Natural killer cell (primary cell): Measurements from ENCODE around the gene HSPB8. TPM values are rescaled to one million over a fixed set of nuclear protein-coding genes. Genes with fewer than 3 reads are reported as not detected.

Experiments
- ATAC-seq, 3 donors: fragments of 150-1000 bp in 2 of 3; fragments of 200-7000 bp in 1 of 3; cut with Tn5 transposase; 1 replicate in 1 of 3; 2 replicates in 2 of 3; pipeline ENCODE4 v1.10.0; 2021; ENCODE audit warnings: mild to moderate bottlenecking in 2 of 3, moderate library complexity in 2 of 3
- DNase-seq, 2 donors: peaks; one replicate each; pipeline versions ENCODE4 v3.0.0 to v3.0.0-alpha.2; 2013 to 2021; ENCODE audit warnings: mixed read lengths in 1 of 2
- H3K27ac ChIP-seq: one replicate; pipeline ENCODE4 v1.5.1; 2013; ENCODE audit warnings: mild to moderate bottlenecking, low read length
- H3K27me3 ChIP-seq: one replicate; pipeline ENCODE4 v1.6.1; 2013; ENCODE audit warnings: low read length; ENCODE audit not compliant: control insufficient read depth, insufficient read depth
- H3K36me3 ChIP-seq: one replicate; pipeline ENCODE4 v1.6.1; 2013; ENCODE audit warnings: low read length; ENCODE audit not compliant: control insufficient read depth, insufficient read depth
- H3K4me1 ChIP-seq: one replicate; pipeline ENCODE4 v1.6.1; 2013; ENCODE audit warnings: low read length; ENCODE audit not compliant: control insufficient read depth, insufficient read depth
- H3K4me3 ChIP-seq: one replicate; pipeline ENCODE4 v1.5.1; 2013; ENCODE audit warnings: low read length
- H3K9me3 ChIP-seq: one replicate; pipeline ENCODE4 v1.6.1; 2013; ENCODE audit warnings: low read length; ENCODE audit not compliant: control insufficient read depth, insufficient read depth
- H3K27ac Mint-ChIP-seq, 2 donors: one replicate each; pipeline ENCODE4 v1.8.0; 2022; ENCODE audit warnings: mild to moderate bottlenecking in 2 of 2, mixed read lengths in 2 of 2, moderate library complexity in 1 of 2
- H3K27me3 Mint-ChIP-seq, 2 donors: one replicate each; pipeline ENCODE4 v1.8.0; 2022; ENCODE audit warnings: low read depth in 2 of 2, mixed read lengths in 2 of 2
- H3K36me3 Mint-ChIP-seq: one replicate; pipeline ENCODE4 v1.8.0; 2022; ENCODE audit warnings: mixed read lengths
- H3K4me1 Mint-ChIP-seq, 2 donors: one replicate each; pipeline ENCODE4 v1.8.0; 2022; ENCODE audit warnings: mixed read lengths in 2 of 2
- H3K4me3 Mint-ChIP-seq: one replicate; pipeline ENCODE4 v1.8.0; 2022; ENCODE audit warnings: mild to moderate bottlenecking, moderate library complexity, mixed read lengths
- H3K9me3 Mint-ChIP-seq, 2 donors: one replicate each; pipeline ENCODE4 v1.8.0; 2022; ENCODE audit warnings: mixed read lengths in 2 of 2
- CTCF ChIP-seq: fragments of 200-600 bp; IDR thresholded peaks from one replicate; pipeline ENCODE4 v1.8.0; 2022; ENCODE audit warnings: antibody characterized with exemption
- WGBS: methylation state at CpG from one replicate; pipeline ENCODE4 v1.1.7; 2013; ENCODE audit warnings: missing lambda C conversion rate; ENCODE audit not compliant: insufficient coverage; 5-methylcytosine and 5-hydroxymethylcytosine counted together
- intact Hi-C: fragments of 100-400 bp; cut with micrococcal nuclease; formaldehyde crosslinking; loops from one replicate; pipeline ENCODE4 v1.14.2; 2022
- total RNA-seq, 4 donors: library from RNA; stranded (reverse); fragments of 120-200 nt in 1 of 4; gene quantifications; one replicate each; pipeline versions ENCODE4 v1.2.3 to v1.2.4, GENCODE V29; 2013 to 2022

HSPB8 gene
- total RNA-seq, 3 donors from 2014 or later (not counting 1 experiment from before 2014, with no cell fraction given), result not detected

GRCh38 chr12:119145367-119145766, 33.4 kb upstream of the HSPB8 start:
- H3K4me1 ChIP-seq, result no peaks in the 10 kb centered on the region
- Mint-ChIP-seq H3K4me3 (no peak overlapping the region), H3K27me3 (peaks cover 0 to 15% of the 10 kb centered on the region in 2 donors), H3K36me3 (no peaks in the 10 kb centered on the region), H3K4me1 (no peaks in the 10 kb centered on the region), H3K27ac (no peak overlapping the region), H3K9me3 (peaks cover 0 to 2% of the 10 kb centered on the region in 2 donors)
- intact Hi-C loops, result no loop called here
- H3K9me3 ChIP-seq, result peaks cover 2% of the 10 kb centered on the region
- no peaks in the 10 kb centered on the region for H3K27me3 ChIP-seq
- ATAC-seq, result no peak
- no peaks in the 10 kb centered on the region for H3K36me3 ChIP-seq
- H3K27ac ChIP-seq, result no peak overlapping the region
- DNase-seq, result no peak
- TF ChIP-seq CTCF, result no peak
- WGBS, result 67% methylated on average over 13 of the region's 13 CpGs
- H3K4me3 ChIP-seq, result no peak overlapping the region

- peaks cover 2% of the 10 kb centered on the region for H3K27me3 ChIP-seq
- H3K36me3 ChIP-seq, result no peaks in the 10 kb centered on the region
- ATAC-seq, result no peak
- no peak overlapping the region for H3K27ac Mint-ChIP-seq
- 65% methylated on average over 2 of the region's 2 CpGs for WGBS
- H3K27me3 Mint-ChIP-seq, result peaks cover 16 to 20% of the 10 kb centered on the region in 2 donors
- H3K4me1 Mint-ChIP-seq, result no peaks in the 10 kb centered on the region
- peaks cover 0 to 2% of the 10 kb centered on the region in 2 donors for H3K9me3 Mint-ChIP-seq
- no peak overlapping the region for H3K4me3 Mint-ChIP-seq
- DNase-seq, result no peak
- no peak overlapping the region for H3K27ac ChIP-seq
- intact Hi-C loops, result no loop called here
- H3K4me3 ChIP-seq, result no peak overlapping the region
- TF ChIP-seq CTCF, result no peak
- H3K9me3 ChIP-seq, result no peaks in the 10 kb centered on the region
- no peaks in the 10 kb centered on the region for H3K36me3 Mint-ChIP-seq
- no peaks in the 10 kb centered on the region for H3K4me1 ChIP-seq
These were observed 30.8 kb upstream of the HSPB8 start for GRCh38 chr12:119147847-119148448.

- Histone ChIP-seq H3K27ac (no peak overlapping the region), H3K36me3 (no peaks in the 10 kb centered on the region), H3K4me1 (no peaks in the 10 kb centered on the region), H3K4me3 (no peak overlapping the region), H3K27me3 (peaks cover 2% of the 10 kb centered on the region), H3K9me3 (no peaks in the 10 kb centered on the region)
- Mint-ChIP-seq H3K4me1 (peaks cover 0 to 8% of the 10 kb centered on the region in 2 donors), H3K27me3 (peaks cover 16 to 30% of the 10 kb centered on the region in 2 donors), H3K36me3 (no peaks in the 10 kb centered on the region), H3K27ac (no peak overlapping the region), H3K9me3 (peaks cover 0 to 2% of the 10 kb centered on the region in 2 donors), H3K4me3 (no peak overlapping the region)
- WGBS, result 86% methylated on average over 7 of the region's 7 CpGs
- no peak for DNase-seq
- no peak for TF ChIP-seq CTCF
- intact Hi-C loops, result no loop called here
- no peak for ATAC-seq
These were observed 29.5 kb upstream of the HSPB8 start for GRCh38 chr12:119149270-119149669.

- WGBS, result no CpG with 5 or more reads among the region's 1 CpG
- H3K4me3 ChIP-seq, result no peak overlapping the region
- Mint-ChIP-seq H3K27ac (no peak overlapping the region), H3K36me3 (no peaks in the 10 kb centered on the region), H3K27me3 (peaks cover 16 to 28% of the 10 kb centered on the region in 2 donors), H3K9me3 (peaks cover 0 to 2% of the 10 kb centered on the region in 2 donors), H3K4me1 (peaks cover 0 to 8% of the 10 kb centered on the region in 2 donors), H3K4me3 (no peak overlapping the region)
- ATAC-seq, result no peak
- intact Hi-C loops, result no loop called here
- H3K9me3 ChIP-seq, result no peaks in the 10 kb centered on the region
- H3K27ac ChIP-seq, result no peak overlapping the region
- DNase-seq, result no peak
- H3K27me3 ChIP-seq, result peaks cover 5% of the 10 kb centered on the region
- no peak for TF ChIP-seq CTCF
- no peaks in the 10 kb centered on the region for H3K36me3 ChIP-seq
- no peaks in the 10 kb centered on the region for H3K4me1 ChIP-seq
These were observed 27.2 kb upstream of the HSPB8 start for GRCh38 chr12:119151445-119152026.
